Panc1 (cell line): ENCODE measurements around the gene UBE2A.

Experiments
- CTCF ChIP-seq: fragments of 450-650 bp; IDR thresholded peaks from 2 replicates; pipeline ENCODE4 v1.5.1; 2017; ENCODE audit warnings: mild to moderate bottlenecking
- POLR2AphosphoS5 ChIP-seq: IDR thresholded peaks from 2 replicates; pipeline ENCODE4 v1.6.1; 2012; ENCODE audit warnings: mild to moderate bottlenecking, low read depth, low read length, moderate library complexity
- REST ChIP-seq, 2 experiments: IDR thresholded peaks; 2 replicates each; pipeline ENCODE4 v1.6.1; 2011 to 2012; ENCODE audit warnings: low read depth in 2 of 2, control low read depth in 1 of 2, low read length in 1 of 2, mild to moderate bottlenecking in 1 of 2, moderate library complexity in 1 of 2; ENCODE audit not compliant: insufficient read depth in 1 of 2
- SIN3A ChIP-seq: IDR thresholded peaks from 2 replicates; pipeline ENCODE4 v1.6.1; 2012; ENCODE audit warnings: low read depth, mild to moderate bottlenecking, low read length, moderate library complexity, borderline replicate concordance; ENCODE audit not compliant: insufficient read depth

GRCh38 chrX:119624951-119625668, 50.7 kb downstream of the UBE2A start:
- TF ChIP-seq CTCF (no peak), POLR2AphosphoS5 (no peak), REST (IDR thresholded peaks at IDR 0.05; ENCODE audit: insufficient read depth in 1 of 2, low read depth in 2 of 2, low read length in 1 of 2) (no peak), SIN3A (no peak)
